WTC11 (cell line): ENCODE measurements around the gene BICRA.

ENCODE experiments used
- ATF3 ChIP-seq: sonication (generic); formaldehyde crosslinking; conservative IDR thresholded peaks from 2 replicates; pipeline ENCODE4 v1.8.1; 2022; ENCODE audit warnings: mild to moderate bottlenecking, missing genetic modification reagents
- GABPB1 ChIP-seq: sonication (generic); formaldehyde crosslinking; IDR thresholded peaks from 2 replicates; pipeline ENCODE4 v1.8.1; 2023; ENCODE audit warnings: mild to moderate bottlenecking, missing genetic modification reagents
- NR2C2 ChIP-seq: sonication (generic); formaldehyde crosslinking; IDR thresholded peaks from 2 replicates; pipeline ENCODE4 v1.8.0; 2022; ENCODE audit warnings: mild to moderate bottlenecking, missing genetic modification reagents
- SOX15 ChIP-seq: fragments of 250-450 bp; sonication (Bioruptor Pico); IDR thresholded peaks from 2 replicates; pipeline ENCODE4 v1.9.0; 2021; ENCODE audit warnings: mild to moderate bottlenecking
- TF ChIP-seq, protein P1 (sequence below): fragments of 200-600 bp; IDR thresholded peaks from 2 replicates; pipeline ENCODE4 v1.8.0; 2022; ENCODE audit warnings: antibody characterized with exemption
- TF ChIP-seq, protein P2 (sequence below): sonication (generic); formaldehyde crosslinking; IDR thresholded peaks from 2 replicates; pipeline ENCODE4 v1.8.0; 2023; ENCODE audit warnings: missing genetic modification reagents

DNA sequence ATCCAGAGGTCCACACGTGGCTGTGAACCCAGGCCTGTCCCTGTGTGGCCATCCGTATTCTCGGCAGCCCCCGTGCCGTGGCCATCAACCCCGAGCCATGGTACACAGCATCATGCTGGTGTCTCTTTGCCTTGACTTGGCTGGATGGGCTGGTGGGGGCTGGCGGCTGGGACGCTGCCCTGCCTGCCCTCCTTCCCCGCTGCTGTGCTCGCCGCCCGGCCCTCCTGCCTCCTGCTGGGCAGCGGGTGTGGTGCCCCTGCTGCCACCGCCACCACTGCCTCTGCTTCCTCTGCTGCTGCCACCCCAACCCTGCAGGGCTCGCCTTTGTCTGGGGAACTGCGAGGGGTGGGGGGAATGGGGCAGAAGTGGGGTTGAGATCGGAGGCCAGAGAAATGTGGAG, 84.6 kb downstream of the BICRA start:
- TF ChIP-seq ATF3 (CRISPR knock-in tag): no peak
- no peak for TF ChIP-seq NR2C2 (CRISPR knock-in tag)
- TF ChIP-seq GABPB1 (CRISPR knock-in tag): no peak
- TF ChIP-seq, protein P1, sequence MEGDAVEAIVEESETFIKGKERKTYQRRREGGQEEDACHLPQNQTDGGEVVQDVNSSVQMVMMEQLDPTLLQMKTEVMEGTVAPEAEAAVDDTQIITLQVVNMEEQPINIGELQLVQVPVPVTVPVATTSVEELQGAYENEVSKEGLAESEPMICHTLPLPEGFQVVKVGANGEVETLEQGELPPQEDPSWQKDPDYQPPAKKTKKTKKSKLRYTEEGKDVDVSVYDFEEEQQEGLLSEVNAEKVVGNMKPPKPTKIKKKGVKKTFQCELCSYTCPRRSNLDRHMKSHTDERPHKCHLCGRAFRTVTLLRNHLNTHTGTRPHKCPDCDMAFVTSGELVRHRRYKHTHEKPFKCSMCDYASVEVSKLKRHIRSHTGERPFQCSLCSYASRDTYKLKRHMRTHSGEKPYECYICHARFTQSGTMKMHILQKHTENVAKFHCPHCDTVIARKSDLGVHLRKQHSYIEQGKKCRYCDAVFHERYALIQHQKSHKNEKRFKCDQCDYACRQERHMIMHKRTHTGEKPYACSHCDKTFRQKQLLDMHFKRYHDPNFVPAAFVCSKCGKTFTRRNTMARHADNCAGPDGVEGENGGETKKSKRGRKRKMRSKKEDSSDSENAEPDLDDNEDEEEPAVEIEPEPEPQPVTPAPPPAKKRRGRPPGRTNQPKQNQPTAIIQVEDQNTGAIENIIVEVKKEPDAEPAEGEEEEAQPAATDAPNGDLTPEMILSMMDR: no peak
- TF ChIP-seq SOX15 (CRISPR knock-in tag): no peak
- TF ChIP-seq, protein P2, sequence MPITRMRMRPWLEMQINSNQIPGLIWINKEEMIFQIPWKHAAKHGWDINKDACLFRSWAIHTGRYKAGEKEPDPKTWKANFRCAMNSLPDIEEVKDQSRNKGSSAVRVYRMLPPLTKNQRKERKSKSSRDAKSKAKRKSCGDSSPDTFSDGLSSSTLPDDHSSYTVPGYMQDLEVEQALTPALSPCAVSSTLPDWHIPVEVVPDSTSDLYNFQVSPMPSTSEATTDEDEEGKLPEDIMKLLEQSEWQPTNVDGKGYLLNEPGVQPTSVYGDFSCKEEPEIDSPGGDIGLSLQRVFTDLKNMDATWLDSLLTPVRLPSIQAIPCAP (CRISPR knock-in tag): no peak
